Fibroblast of mammary gland (primary cell): ENCODE results near the gene STAB2.

Experiments used
- DNase-seq: peaks from one replicate; pipeline ENCODE4 v3.0.0-alpha.2; 2010; ENCODE audit warnings: low read depth
- H3K4me3 ChIP-seq: 2 replicates; pipeline ENCODE4 v1.5.1; 2011; ENCODE audit warnings: low read depth, mild to moderate bottlenecking, low read length, moderate library complexity; ENCODE audit not compliant: control insufficient read depth
- CTCF ChIP-seq: conservative IDR thresholded peaks from 2 replicates; pipeline ENCODE4 v1.5.1; 2011; ENCODE audit warnings: low read depth, low read length, inconsistent platforms; ENCODE audit not compliant: control insufficient read depth, insufficient read depth

Gene STAB2

GRCh38 chr12:103586791-103587370, at the start of gene STAB2:
TSS of gene STAB2 (plus strand) at chr12:103587273. CDS start at chr12:103587477, 204 bp downstream.
- H3K4me3 ChIP-seq = no peak within 1 kb of the TSS
- TF ChIP-seq CTCF = no peak
- DNase-seq = no peak

- peak; percentile 20 for DNase-seq
- H3K4me3 ChIP-seq = no peak overlapping the region
- TF ChIP-seq CTCF = no peak
Measured at GRCh38 chr12:103538397-103538796, 48.7 kb upstream of the STAB2 start.

DNA sequence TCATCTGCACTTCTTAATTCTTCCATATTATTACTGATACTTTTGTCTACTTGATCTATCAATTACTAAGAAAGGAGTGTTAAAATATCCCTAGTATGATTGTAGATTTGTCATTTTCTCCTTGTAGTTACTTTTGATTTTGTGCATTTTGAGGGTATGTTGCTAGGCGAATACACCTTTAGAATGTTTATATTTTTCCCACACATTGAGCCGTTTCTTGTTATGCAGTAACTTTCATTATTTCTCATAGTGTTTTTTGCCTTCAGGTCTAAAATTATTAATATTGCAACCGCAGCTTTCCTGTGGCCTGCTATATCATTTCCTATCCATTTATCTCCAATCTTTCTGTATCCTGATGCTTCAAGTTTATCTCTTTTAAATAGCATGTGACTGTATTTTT, 46.8 kb upstream of the STAB2 start:
- TF ChIP-seq CTCF = no peak
- DNase-seq = no peak

DNA sequence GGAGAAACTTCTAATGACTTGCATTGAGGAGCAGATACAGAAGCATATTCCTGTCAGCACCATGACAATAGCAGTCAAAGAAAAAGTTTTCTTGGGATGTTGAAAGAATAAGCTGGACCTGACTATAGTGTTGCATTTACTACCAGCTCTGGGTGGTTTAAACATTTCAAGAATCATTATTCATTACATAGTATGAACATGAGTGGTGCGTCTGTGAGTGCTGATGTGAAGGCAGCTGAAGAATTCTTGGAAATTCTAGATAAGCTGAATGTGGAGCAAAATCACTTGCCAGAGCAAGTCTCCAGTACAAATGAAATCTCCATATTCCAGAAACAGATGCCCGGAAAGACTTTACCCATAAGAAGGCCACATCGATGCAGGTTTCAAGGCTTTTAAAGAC, 45.0 kb upstream of the STAB2 start:
- DNase-seq = no peak
- H3K4me3 ChIP-seq = no peak overlapping the region
- no peak for TF ChIP-seq CTCF

More for the DNA sequence above, 46.8 kb upstream of the STAB2 start:
- H3K4me3 ChIP-seq = no peak overlapping the region

- DNase-seq = no peak
- TF ChIP-seq CTCF = no peak
- no peak overlapping the region for H3K4me3 ChIP-seq
Measured at GRCh38 chr12:103546959-103547358, 40.1 kb upstream of the STAB2 start.

GRCh38 chr12:103547376-103547775, 39.7 kb upstream of the STAB2 start:
- H3K4me3 ChIP-seq = no peak overlapping the region
- no peak for TF ChIP-seq CTCF
- DNase-seq = no peak

DNA sequence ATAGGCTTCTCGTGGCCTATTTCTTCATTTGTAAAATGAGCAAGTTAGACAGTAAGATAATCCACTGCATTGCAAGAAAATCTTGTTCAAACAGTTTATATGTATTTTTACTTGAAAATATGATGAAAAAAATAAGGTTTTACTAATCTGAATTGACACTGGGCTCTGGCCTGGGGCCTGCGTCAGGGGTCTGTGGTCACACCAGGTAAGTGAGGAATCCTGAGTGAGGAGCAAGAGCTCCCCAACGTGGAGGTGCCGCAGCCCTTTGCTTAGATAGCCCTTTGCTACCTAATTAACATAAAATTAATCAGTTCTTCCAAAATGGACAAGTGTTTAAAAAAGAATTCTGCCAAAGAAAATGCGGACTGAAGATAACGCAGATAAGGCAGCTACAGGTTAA, 39.1 kb upstream of the STAB2 start:
- DNase-seq = no peak
- no peak for TF ChIP-seq CTCF
- H3K4me3 ChIP-seq = no peak overlapping the region
